MCF 10A (cell line): ENCODE data around the gene CRYBG1. TPM values are rescaled to one million over a fixed set of nuclear protein-coding genes. Genes with fewer than 3 reads are reported as not detected.

Experiments used
- BruUV-seq: library from RNA; stranded (reverse); fragments of 400-500 nt; replicated peaks from 2 replicates; lab custom pipeline; 2021; lab: Mats Ljungman, UMichigan
- CTCF ChIA-PET: fragments of 300-600 bp; sonication (Branson Sonifier 250); formaldehyde crosslinking; extraction: SDS; loops from one replicate; lab custom pipeline; 2021; ENCODE audit warnings: antibody characterized with exemption, inconsistent platforms; lab: Yijun Ruan, JAX
- POLR2A ChIA-PET: fragments of 300-600, 350-650 bp; sonication (Branson Sonifier 250); formaldehyde crosslinking; extraction: SDS; loops from one replicate; lab custom pipeline; 2020; ENCODE audit warnings: antibody characterized with exemption, inconsistent platforms; lab: Yijun Ruan, JAX
- DNase-seq: peaks from one replicate; pipeline ENCODE4 v3.0.0-alpha.2; 2018; ENCODE audit not compliant: unreplicated experiment
- H3K27ac Mint-ChIP-seq: one replicate; pipeline ENCODE4 v1.8.0; 2022; ENCODE audit warnings: mild to moderate bottlenecking, low read depth, mixed read lengths; ENCODE audit not compliant: unreplicated experiment
- H3K27me3 Mint-ChIP-seq: one replicate; pipeline ENCODE4 v1.8.0; 2022; ENCODE audit warnings: mixed read lengths; ENCODE audit not compliant: insufficient read depth, unreplicated experiment
- H3K36me3 Mint-ChIP-seq: one replicate; pipeline ENCODE4 v1.8.0; 2022; ENCODE audit warnings: mild to moderate bottlenecking, moderate library complexity, mixed read lengths; ENCODE audit not compliant: insufficient read depth, unreplicated experiment
- H3K4me1 Mint-ChIP-seq: one replicate; pipeline ENCODE4 v1.8.0; 2022; ENCODE audit warnings: mixed read lengths; ENCODE audit not compliant: insufficient read depth, unreplicated experiment
- H3K4me3 Mint-ChIP-seq: one replicate; pipeline ENCODE4 v1.8.0; 2022; ENCODE audit warnings: mild to moderate bottlenecking, moderate library complexity, mixed read lengths; ENCODE audit not compliant: unreplicated experiment
- H3K9me3 Mint-ChIP-seq: one replicate; pipeline ENCODE4 v1.8.0; 2022; ENCODE audit warnings: mixed read lengths; ENCODE audit not compliant: unreplicated experiment
- CTCF ChIP-seq: fragments of 200-600 bp; IDR thresholded peaks from one replicate; pipeline ENCODE4 v1.8.0; 2022; ENCODE audit warnings: antibody characterized with exemption, mild to moderate bottlenecking; ENCODE audit not compliant: unreplicated experiment
- intact Hi-C: fragments of 100-400 bp; cut with micrococcal nuclease; formaldehyde crosslinking; loops from 2 replicates; pipeline ENCODE4 v1.14.1; 2022
- total RNA-seq: library from RNA; stranded (reverse); gene quantifications from 2 replicates; pipeline ENCODE4 v1.2.3, GENCODE V29; 2022

CRYBG1 gene
- total RNA-seq, 1 experiment from 2014 or later: 45.3 TPM

- Mint-ChIP-seq H3K4me1 (peaks cover 7% of the 10 kb centered on the region), H3K4me3 (no peak overlapping the region), H3K36me3 (no peaks in the 10 kb centered on the region), H3K27ac (no peak overlapping the region), H3K27me3 (no peaks in the 10 kb centered on the region), H3K9me3 (peaks cover 2% of the 10 kb centered on the region)
- intact Hi-C loops: no loop called here
- POLR2A ChIA-PET: no interaction called here
- peak; percentile 34 for DNase-seq
- no peak for TF ChIP-seq CTCF
- BruUV-seq: no TSS peak
- CTCF ChIA-PET: no interaction called here
These were observed 52.5 kb downstream of the CRYBG1 start for GRCh38 chr6:106413016-106413415.

- H3K9me3 Mint-ChIP-seq: no peaks in the 10 kb centered on the region
- CTCF ChIA-PET: interaction anchor here (0.6 kb wide), 1 partner anchor 14 kb away, joined by 3 read pairs; no protein-coding TSS in a partner anchor
- intact Hi-C loops: no loop called here
- no TSS peak for BruUV-seq
- no peaks in the 10 kb centered on the region for H3K36me3 Mint-ChIP-seq
- no peak overlapping the region for H3K27ac Mint-ChIP-seq
- H3K4me3 Mint-ChIP-seq: no peak overlapping the region
- no peaks in the 10 kb centered on the region for H3K27me3 Mint-ChIP-seq
- DNase-seq: no peak
- TF ChIP-seq CTCF: no peak
- POLR2A ChIA-PET: no interaction called here
- peaks cover 7% of the 10 kb centered on the region for H3K4me1 Mint-ChIP-seq
These were observed 53.2 kb downstream of the CRYBG1 start for GRCh38 chr6:106413722-106414121.

GRCh38 chr6:106415921-106416320 lies 55.4 kb downstream of the CRYBG1 start:
- no peak overlapping the region for H3K27ac Mint-ChIP-seq
- DNase-seq: no peak
- H3K27me3 Mint-ChIP-seq: no peaks in the 10 kb centered on the region
- POLR2A ChIA-PET: no interaction called here
- CTCF ChIA-PET: interaction anchor here (0.6 kb wide), 1 partner anchor 9 kb away, joined by 3 read pairs; no protein-coding TSS in a partner anchor
- no TSS peak for BruUV-seq
- no peaks in the 10 kb centered on the region for H3K9me3 Mint-ChIP-seq
- no peaks in the 10 kb centered on the region for H3K36me3 Mint-ChIP-seq
- H3K4me3 Mint-ChIP-seq: no peak overlapping the region
- H3K4me1 Mint-ChIP-seq: peaks cover 7% of the 10 kb centered on the region
- TF ChIP-seq CTCF: no peak
- intact Hi-C loops: no loop called here

GRCh38 chr6:106417572-106418147 lies 57.1 kb downstream of the CRYBG1 start:
- no peaks in the 10 kb centered on the region for H3K27me3 Mint-ChIP-seq
- no peak for TF ChIP-seq CTCF
- CTCF ChIA-PET: interaction anchor here (0.6 kb wide), 1 partner anchor 1877 kb away, joined by 3 read pairs; the partner anchor contains the start of gene AFG1L
- POLR2A ChIA-PET: no interaction called here
- DNase-seq: no peak
- no TSS peak for BruUV-seq
- intact Hi-C loops: no loop called here
- H3K4me1 Mint-ChIP-seq: peaks cover 12% of the 10 kb centered on the region
- no peak overlapping the region for H3K4me3 Mint-ChIP-seq
- no peaks in the 10 kb centered on the region for H3K36me3 Mint-ChIP-seq
- no peaks in the 10 kb centered on the region for H3K9me3 Mint-ChIP-seq
- H3K27ac Mint-ChIP-seq: no peak overlapping the region
